GM21447 (cell line): ENCODE data around the gene RAB6B.

Experiments used
- ATAC-seq: cut with Tn5 transposase; IDR thresholded peaks from one replicate; pipeline ENCODE4 v1.9.1; 2021; ENCODE audit not compliant: unreplicated experiment

Gene RAB6B

GRCh38 chr3:133838916-133839800 is 56.5 kb downstream of the RAB6B start:
- no peak for ATAC-seq

DNA sequence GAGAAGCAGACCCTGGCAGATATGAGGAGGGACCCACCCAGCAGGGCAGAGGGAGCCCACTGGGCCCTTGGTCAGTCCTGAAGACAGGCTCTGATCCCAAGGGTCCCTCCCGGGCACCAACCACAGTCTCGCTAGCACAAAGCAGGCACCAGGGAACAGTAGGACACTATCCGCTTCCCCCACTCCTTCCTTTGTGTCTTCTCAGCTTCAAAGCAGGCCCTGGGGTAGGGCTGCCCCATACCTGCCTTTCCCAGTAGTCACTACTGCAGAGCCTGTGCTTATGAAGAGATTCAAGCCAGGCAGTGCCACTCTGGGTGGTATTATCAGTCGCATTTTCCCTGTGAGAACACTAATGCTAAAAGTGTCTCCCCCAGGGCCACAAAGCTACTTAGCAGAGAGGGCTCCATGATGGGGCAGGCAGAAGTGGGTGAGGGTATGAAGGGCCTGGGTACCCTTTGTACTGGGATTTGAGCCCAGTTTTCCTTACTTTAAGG is 57.3 kb downstream of the RAB6B start:
- no peak for ATAC-seq

- ATAC-seq, result no peak
Observed at GRCh38 chr3:133837487-133838295, 58.0 kb downstream of the RAB6B start.

DNA sequence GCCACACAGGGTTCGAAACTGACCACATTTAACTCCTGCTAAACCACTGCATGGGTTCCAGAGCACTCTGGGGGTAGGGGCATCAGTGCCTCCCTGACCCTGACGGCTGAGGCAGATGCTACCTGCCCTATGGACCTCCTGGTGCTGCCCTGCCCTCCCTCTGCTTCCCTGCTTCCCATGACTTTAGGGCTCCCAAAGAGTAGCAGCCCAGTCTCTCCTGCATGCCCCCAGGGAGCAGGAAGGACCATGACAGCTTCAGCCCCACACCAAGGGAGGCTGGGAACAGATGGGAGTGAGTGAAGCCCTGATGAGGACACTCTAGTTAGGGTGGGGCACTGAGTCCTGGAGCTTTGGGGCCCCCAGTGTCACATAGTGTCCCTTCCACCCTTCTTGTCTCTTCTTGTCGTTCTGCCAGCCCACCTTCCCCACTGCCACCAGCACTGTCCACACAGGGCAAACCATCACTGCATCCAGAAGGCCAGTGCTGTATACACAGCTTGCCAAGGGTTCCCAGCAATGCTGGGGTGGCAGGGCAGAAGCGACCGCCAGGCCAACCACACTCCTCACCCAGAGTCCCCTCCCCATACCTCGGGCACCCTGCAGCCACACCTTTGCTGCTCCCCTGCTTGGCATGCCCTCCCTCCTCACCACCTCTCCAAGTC is 59.1 kb downstream of the RAB6B start:
- ATAC-seq, result no peak

GRCh38 chr3:133835961-133836360 is 59.7 kb downstream of the RAB6B start:
- no peak for ATAC-seq

GRCh38 chr3:133835418-133835743 is 60.3 kb downstream of the RAB6B start:
- no peak for ATAC-seq

GRCh38 chr3:133834621-133835417 is 60.9 kb downstream of the RAB6B start:
- no peak for ATAC-seq

- ATAC-seq, result no peak
Observed at GRCh38 chr3:133833880-133834620, 61.6 kb downstream of the RAB6B start.

DNA sequence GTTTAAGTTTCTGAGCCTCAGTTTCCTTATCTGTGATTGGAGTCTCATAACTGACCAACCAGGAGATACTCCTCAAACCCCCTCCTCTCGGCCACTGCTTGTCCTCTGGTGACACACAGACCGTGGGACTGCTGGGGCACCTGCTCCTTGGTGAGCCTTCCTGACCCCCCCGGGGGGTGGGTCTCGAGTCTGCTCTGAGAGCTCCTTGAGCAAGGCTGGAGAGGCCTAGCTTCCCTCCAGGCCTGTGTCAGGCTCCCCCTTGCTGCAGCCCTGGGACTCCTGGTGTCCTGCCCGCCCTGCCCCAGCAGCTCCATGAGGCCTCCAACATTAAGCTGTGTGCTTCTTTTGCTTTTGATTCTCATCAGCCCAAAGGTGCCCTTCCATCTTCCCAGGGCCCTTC is 62.4 kb downstream of the RAB6B start:
- ATAC-seq, result no peak

DNA sequence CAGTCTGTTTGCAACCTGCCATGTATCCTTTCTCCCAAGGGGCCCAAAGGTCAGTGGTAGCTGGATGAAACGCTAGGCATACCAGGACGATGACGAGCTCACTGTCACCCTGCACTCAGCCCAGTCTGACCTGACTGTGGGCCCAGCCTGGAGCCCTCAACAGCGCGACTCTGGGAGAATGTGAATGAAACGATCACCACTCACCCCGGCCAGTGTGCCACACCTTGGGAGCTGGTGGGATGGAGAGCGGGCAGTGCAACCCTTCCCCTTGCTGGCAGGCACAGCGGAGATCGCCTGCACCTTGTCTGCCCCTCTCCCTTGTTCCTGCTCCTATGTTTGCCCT is 62.9 kb downstream of the RAB6B start:
- no peak for ATAC-seq

- no peak for ATAC-seq
Observed at GRCh38 chr3:133831966-133832801, 63.5 kb downstream of the RAB6B start.

GRCh38 chr3:133830071-133830470 is 65.6 kb downstream of the RAB6B start:
- no peak for ATAC-seq

DNA sequence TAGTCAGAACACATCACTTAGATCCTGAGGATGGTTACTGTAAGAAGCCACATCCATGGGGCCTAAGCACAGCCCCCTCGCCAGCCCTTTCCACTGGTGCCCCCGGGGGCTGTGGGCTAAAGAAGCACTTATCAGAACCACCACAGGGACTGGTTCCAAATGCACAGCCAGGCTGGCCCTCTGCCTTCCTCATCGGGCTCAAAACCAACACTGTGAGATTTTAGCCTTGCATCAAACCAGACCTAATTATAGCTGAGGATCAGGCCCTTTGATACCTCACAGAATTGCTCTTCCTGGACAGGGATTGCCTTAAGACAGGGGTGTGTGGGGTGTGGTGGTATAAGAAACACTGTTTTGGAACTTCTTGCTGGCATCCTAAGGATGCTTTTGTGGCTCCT is 66.4 kb downstream of the RAB6B start:
- no peak for ATAC-seq

- ATAC-seq, result no peak
Observed at GRCh38 chr3:133828576-133829309, 66.9 kb downstream of the RAB6B start.

DNA sequence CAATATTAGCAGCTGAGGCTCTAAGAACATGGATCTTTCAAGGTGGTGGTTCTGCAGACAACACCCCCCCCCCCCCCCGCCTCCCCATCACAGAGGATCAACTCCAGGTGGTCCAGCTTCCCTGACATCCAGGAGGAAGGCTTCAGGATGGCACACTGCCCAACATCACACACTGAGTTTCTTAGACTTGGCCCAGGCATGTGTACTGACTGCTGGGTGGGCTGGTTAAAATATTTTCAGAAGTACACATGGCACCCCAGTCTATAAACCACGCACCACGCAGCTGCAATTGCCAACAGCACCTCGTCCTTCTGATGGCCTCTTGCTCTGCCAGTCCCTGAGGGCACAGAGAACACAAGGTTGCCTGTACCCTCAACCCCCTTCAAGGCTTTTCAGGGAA is 68.0 kb downstream of the RAB6B start:
- ATAC-seq, result no peak

DNA sequence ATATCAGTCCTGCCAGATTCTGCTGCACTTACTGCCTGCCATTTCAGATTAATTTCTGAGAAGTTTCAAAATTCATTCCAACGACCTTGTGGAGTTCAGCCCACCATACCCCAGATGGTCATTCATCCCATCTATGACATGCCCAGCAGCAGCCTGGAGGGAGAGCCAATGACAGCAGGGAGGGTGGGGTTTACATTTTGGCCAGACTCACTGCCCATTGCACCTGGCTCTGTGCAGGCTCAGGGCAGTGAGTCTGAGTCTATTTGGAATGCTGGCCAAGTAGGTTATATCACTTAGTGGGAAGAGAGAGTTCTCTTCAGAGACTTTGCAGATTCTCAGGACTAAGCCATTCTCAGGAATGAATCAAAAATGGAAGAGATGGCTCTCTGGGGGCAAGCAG is 68.5 kb downstream of the RAB6B start:
- ATAC-seq, result no peak

DNA sequence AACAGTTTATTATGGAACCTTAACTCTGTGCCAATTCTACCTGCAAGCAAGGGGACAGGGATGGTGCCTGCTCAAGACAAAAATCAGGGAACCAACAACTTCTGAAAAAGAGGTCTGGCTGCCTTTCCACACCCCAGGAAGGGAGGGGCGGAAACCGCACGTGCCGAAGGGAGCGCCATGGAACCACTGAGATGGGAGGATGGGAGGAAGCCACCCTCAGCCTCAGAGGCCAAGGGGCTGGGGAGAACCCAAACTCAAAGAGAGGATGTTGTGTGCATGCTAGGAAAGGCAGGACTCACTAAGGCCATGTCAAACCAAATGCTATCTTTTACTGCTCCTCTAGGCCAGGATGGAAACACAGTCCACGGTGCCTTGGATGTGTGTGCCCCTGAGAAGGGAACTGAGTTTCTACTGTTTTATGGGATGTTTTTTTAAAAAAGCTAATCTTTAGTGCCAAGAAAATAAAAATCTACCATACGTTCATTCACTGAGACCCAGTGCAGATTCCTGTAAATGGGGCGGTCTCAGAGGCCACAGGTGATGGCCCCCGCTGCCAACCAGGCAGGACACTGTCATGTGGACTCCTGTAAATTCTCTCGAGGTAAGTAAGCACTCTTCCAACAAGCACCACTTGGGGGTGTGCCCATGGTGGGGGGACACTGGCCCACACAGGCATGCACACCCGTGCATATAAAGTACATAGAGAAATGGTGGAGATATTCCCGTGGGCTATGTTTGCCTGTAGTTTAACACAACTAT is 69.5 kb downstream of the RAB6B start:
- ATAC-seq, result no peak

DNA sequence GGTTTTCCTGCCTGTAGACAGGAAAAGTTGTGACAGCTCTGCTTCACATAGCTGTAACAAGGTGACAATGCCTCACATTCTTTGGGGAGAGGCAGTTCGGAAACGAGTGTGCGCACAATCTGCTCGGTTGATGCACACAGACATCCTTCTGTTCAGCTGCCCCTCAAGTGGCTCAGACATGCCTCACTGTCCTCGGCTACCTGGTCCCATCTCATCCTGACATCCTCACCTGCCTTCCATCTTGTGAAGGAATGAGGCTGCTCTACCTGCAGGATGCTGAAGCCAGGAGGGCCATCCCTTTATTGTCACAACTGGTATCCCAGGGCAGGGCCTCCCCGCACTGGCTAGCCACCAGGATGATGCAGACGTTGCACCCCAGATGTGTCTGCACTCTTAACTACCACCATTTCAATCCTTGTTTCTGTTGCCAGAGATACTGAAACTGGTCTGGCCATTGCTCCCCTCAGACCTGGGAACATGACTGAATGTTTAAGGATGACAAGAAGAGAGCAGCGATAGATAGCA is 70.7 kb downstream of the RAB6B start:
- ATAC-seq, result no peak
